Measurements from ENCODE around the gene ZG16. TPM values are rescaled to one million over a fixed set of nuclear protein-coding genes. Genes with fewer than 3 reads are reported as not detected.
"Not testable (repeated sequence)": the region's sequence is repeated elsewhere in the genome, so short reads cannot be mapped to it uniquely, and the experiment has no call there.

The ZG16 gene, protein sequence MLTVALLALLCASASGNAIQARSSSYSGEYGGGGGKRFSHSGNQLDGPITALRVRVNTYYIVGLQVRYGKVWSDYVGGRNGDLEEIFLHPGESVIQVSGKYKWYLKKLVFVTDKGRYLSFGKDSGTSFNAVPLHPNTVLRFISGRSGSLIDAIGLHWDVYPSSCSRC
- total RNA-seq, result not detected

DNA sequence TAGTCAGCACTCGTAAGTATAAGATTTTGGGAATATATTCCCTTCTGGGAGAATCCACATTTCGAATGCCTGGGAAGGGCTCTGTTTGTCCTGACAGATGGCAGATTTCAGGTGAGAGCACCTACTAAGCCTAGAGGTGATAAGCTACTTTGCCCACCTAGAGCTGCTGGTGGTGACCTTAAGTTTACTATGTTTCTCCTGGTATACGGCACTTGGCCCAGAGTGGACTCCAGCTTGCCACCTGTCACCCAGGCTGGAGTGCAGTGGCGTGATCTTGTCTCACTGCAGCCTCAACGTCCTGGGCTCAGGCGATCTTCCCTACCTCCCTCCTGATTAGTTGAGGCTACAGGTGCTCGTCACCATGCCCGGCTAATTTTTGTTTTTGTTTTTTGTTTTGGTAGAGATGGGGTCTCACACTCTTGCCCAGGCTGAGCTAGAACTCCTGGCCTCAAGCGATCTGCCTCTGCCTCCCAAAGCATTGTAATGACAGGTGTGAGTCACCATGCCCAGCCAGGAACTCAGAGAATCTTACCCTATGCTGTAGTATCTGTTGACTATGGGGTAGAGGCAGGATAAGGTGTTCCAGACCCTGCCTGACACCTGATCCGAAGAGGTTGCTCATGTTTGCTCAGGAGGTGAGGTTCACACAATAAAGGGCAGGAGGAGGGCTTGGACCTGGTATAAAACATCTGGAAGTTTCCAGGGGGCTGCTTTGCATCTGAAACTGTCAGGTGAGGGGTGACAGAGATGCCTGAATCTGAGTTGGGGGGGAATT, at the start of gene ZG16:
ZG16 (plus strand) TSS at position 681 of the 775 bp plus-strand sequence. CDS start 1,011 bp downstream, outside the sequence.
- Mint-ChIP-seq H3K36me3 (ENCODE audit: low read depth) (no peaks in the 10 kb centered on the region), H3K27ac (no peak within 1 kb of the TSS), H3K27me3 (ENCODE audit: low read depth) (no peaks in the 10 kb centered on the region), H3K4me1 (ENCODE audit: low read depth) (no peaks in the 10 kb centered on the region), H3K4me3 (no peak within 1 kb of the TSS), H3K9me3 (no peaks in the 10 kb centered on the region)
- no peak for DNase-seq
- intact Hi-C loops (cut with micrococcal nuclease), result no loop called here
- CTCF ChIA-PET, result interaction anchor here (1.1 to 1.4 kb wide), 3 partner anchors 8 to 70 kb away, joined by 3 to 4 read pairs (median 4); no protein-coding TSS in a partner anchor

DNA sequence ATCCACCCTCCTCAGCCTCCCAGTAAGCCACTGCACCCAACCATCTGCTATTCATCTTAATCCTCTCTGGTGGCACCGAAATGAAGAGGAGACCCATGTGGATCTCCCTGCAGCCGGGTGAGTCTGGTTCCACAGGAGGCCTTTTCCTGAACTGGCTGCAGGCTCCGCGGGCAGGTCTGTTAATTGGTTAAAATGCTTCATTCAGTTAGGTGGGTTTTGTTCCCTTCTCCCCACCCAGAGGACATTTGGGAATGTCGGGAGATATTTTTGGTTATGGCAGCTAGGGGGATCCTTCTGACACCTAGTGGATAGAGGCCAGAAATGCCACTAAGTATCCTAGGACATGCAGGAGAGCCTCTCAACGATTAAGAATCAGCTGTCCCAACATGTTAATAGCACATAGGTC, 48.9 kb upstream of the ZG16 start:
- Mint-ChIP-seq H3K4me3 (no peak overlapping the region), H3K4me1 (ENCODE audit: low read depth) (peaks cover 35% of the 10 kb centered on the region), H3K27me3 (ENCODE audit: low read depth) (no peaks in the 10 kb centered on the region), H3K9me3 (peaks cover 5% of the 10 kb centered on the region), H3K36me3 (ENCODE audit: low read depth) (peaks cover 5% of the 10 kb centered on the region), H3K27ac (no peak overlapping the region)
- CTCF ChIA-PET, result interaction anchor here (0.9 to 4.8 kb wide), 12 partner anchors 9 to 62 kb away, joined by 3 to 28 read pairs (median 4); partner anchors contain the start of gene KIF22
- intact Hi-C loops (cut with micrococcal nuclease), result no loop called here
- DNase-seq, result no peak

GRCh38 chr16:29730649-29731048, 47.4 kb upstream of the ZG16 start:
- H3K27ac Mint-ChIP-seq, result no peak overlapping the region
- H3K9me3 Mint-ChIP-seq, result peaks cover 5% of the 10 kb centered on the region
- CTCF ChIA-PET, result interaction anchor here (0.6 to 4.8 kb wide), 8 partner anchors 15 to 751 kb away, joined by 3 to 28 read pairs (median 4); no protein-coding TSS in a partner anchor
- peaks cover 8% of the 10 kb centered on the region for H3K36me3 Mint-ChIP-seq (ENCODE audit: low read depth)
- intact Hi-C loops (cut with micrococcal nuclease), result loop anchor here (5.0 to 10.0 kb wide), 2 partner anchors 77 to 716 kb away; partner anchors contain the start of gene MAZ
- H3K4me3 Mint-ChIP-seq, result no peak overlapping the region
- H3K27me3 Mint-ChIP-seq (ENCODE audit: low read depth), result no peaks in the 10 kb centered on the region
- peaks cover 34% of the 10 kb centered on the region for H3K4me1 Mint-ChIP-seq (ENCODE audit: low read depth)
- DNase-seq, result no peak

DNA sequence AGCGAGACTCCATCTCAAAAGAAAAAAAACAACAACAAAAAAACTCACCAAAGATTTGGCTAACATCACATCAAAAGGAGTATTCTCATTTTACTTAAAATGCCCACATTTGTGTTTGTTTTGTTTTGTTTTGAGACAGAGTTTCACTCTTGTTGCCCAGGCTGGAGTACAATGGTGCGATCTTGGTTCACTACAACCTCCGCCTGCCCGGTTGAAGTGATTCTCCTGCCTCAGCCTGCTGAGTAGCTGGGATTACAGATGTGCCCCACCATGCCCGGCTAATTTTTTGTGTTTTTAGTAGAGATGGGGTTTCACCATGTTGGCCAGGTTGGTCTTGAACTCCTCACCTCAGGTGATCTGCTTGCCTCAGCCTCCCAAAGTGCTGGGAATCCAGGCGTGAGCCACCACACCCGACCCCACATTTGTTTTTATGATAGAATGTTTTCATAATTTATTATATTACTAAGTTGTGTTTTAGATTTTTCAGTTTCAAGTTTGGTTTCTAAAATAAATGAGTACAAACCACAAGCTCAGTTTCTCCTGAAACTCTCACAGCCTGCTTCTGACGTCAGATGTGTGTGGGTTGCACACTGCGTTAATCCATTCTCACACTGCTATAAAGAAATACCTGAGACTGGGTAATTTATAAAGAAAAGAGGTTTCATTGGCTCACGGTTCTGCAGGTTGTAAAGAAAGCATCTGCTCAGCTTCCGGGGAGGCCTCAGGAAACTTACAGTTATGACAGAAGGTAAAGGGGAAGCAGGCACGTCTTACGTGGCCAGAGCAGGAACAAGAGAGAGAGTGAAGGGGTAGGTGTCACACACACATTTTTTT, 46.1 kb upstream of the ZG16 start:
- CTCF ChIA-PET, result interaction anchor here (1.3 to 4.8 kb wide), 4 partner anchors 9 to 31 kb away, joined by 3 to 28 read pairs (median 4); no protein-coding TSS in a partner anchor
- H3K4me1 Mint-ChIP-seq (ENCODE audit: low read depth), result peaks cover 46% of the 10 kb centered on the region
- not testable (repeated sequence) for H3K4me3 Mint-ChIP-seq; H3K27me3 Mint-ChIP-seq (ENCODE audit: low read depth); H3K36me3 Mint-ChIP-seq (ENCODE audit: low read depth); H3K9me3 Mint-ChIP-seq
- intact Hi-C loops (cut with micrococcal nuclease), result loop anchor here (1.0 to 10.0 kb wide), 8 partner anchors 15 to 717 kb away; partner anchors contain the start of genes KIF22, MAZ and PAGR1
- peak; percentile 97 for DNase-seq
- H3K27ac Mint-ChIP-seq, result peak overlapping the region; percentile 89

DNA sequence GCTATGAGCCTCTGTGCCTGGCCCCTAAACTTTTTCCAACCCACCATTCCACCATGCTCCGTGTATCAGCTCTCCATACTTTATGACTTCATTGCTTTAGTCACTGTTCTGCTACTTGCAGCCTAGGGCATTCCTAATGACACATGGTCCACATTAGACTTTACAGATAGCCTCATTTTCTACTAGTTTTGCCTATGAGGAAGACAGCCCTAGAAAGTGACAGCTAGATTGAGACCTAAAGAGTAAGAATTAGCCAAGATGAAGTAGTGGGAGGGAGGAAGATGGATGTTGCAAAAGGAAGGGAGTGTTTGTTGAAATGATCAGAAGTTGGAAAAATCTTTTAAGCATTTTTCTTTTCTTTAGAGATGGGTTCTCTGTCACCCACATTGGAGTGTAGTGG, 43.3 kb upstream of the ZG16 start:
- no peak overlapping the region for H3K4me3 Mint-ChIP-seq
- intact Hi-C loops (cut with micrococcal nuclease), result loop anchor here (5.0 to 10.0 kb wide), 2 partner anchors 73 to 720 kb away; partner anchors contain the start of gene MAZ
- H3K27me3 Mint-ChIP-seq (ENCODE audit: low read depth), result no peaks in the 10 kb centered on the region
- no peak overlapping the region for H3K27ac Mint-ChIP-seq
- H3K9me3 Mint-ChIP-seq, result peaks cover 5% of the 10 kb centered on the region
- peaks cover 67% of the 10 kb centered on the region for H3K4me1 Mint-ChIP-seq (ENCODE audit: low read depth)
- DNase-seq, result no peak
- peaks cover 8% of the 10 kb centered on the region for H3K36me3 Mint-ChIP-seq (ENCODE audit: low read depth)
- CTCF ChIA-PET, result interaction anchor here (1.3 to 2.0 kb wide), 3 partner anchors 14 to 50 kb away, joined by 4 to 6 read pairs (median 5); no protein-coding TSS in a partner anchor

- no peak for DNase-seq
- H3K4me3 Mint-ChIP-seq, result no peak overlapping the region
- intact Hi-C loops (cut with micrococcal nuclease), result loop anchor here (10.0 kb wide), 1 partner anchor 721 kb away; no protein-coding TSS in a partner anchor
- H3K4me1 Mint-ChIP-seq (ENCODE audit: low read depth), result peaks cover 77% of the 10 kb centered on the region
- H3K27ac Mint-ChIP-seq, result no peak overlapping the region
- CTCF ChIA-PET, result interaction anchor here (0.7 to 2.0 kb wide), 4 partner anchors 18 to 54 kb away, joined by 3 to 6 read pairs (median 3); partner anchors contain the start of gene KIF22
- peaks cover 5% of the 10 kb centered on the region for H3K9me3 Mint-ChIP-seq
- no peaks in the 10 kb centered on the region for H3K27me3 Mint-ChIP-seq (ENCODE audit: low read depth)
- H3K36me3 Mint-ChIP-seq (ENCODE audit: low read depth), result peaks cover 8% of the 10 kb centered on the region
These were observed 41.9 kb upstream of the ZG16 start for GRCh38 chr16:29736112-29736511.

DNA sequence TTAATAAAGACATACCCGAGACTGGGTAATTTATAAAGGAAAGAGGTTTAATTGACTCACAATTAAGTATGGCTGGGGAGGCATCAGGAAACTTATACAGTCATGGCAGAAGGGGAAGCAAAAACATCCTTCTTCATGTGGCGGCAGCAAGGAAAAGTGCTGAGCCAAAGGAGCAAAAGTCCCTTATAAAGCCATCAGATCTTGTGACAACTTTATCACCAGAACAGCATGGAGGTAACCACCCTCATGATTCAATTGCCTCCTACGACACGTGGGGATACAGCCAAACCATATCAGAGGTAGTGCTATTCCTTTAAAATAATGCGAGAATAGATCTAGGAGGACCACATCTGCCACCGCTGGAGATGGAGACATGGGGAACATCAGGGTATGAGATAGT, 41.3 kb upstream of the ZG16 start:
- no peak for DNase-seq
- intact Hi-C loops (cut with micrococcal nuclease), result loop anchor here (10.0 kb wide), 1 partner anchor 722 kb away; no protein-coding TSS in a partner anchor
- H3K4me1 Mint-ChIP-seq (ENCODE audit: low read depth), result peaks cover 79% of the 10 kb centered on the region
- H3K9me3 Mint-ChIP-seq, result peaks cover 5% of the 10 kb centered on the region
- H3K27me3 Mint-ChIP-seq (ENCODE audit: low read depth), result no peaks in the 10 kb centered on the region
- no peak overlapping the region for H3K4me3 Mint-ChIP-seq
- peaks cover 8% of the 10 kb centered on the region for H3K36me3 Mint-ChIP-seq (ENCODE audit: low read depth)
- CTCF ChIA-PET, result interaction anchor here (0.9 to 2.0 kb wide), 4 partner anchors 18 to 54 kb away, joined by 3 to 6 read pairs (median 4); partner anchors contain the start of gene KIF22
- no peak overlapping the region for H3K27ac Mint-ChIP-seq

- Mint-ChIP-seq H3K27me3 (ENCODE audit: low read depth) (no peaks in the 10 kb centered on the region), H3K4me1 (ENCODE audit: low read depth) (peaks cover 76% of the 10 kb centered on the region), H3K36me3 (ENCODE audit: low read depth) (peaks cover 9% of the 10 kb centered on the region), H3K27ac (no peak overlapping the region), H3K4me3 (no peak overlapping the region), H3K9me3 (peaks cover 3% of the 10 kb centered on the region)
- intact Hi-C loops (cut with micrococcal nuclease), result loop anchor here (1.0 to 10.0 kb wide), 4 partner anchors 10 to 723 kb away; partner anchors contain the start of gene KIF22
- no peak for DNase-seq
- CTCF ChIA-PET, result interaction anchor here (0.6 to 0.9 kb wide), 2 partner anchors 21 to 48 kb away, joined by 3 to 5 read pairs; no protein-coding TSS in a partner anchor
These were observed 40.3 kb upstream of the ZG16 start for GRCh38 chr16:29737713-29738112.

DNA sequence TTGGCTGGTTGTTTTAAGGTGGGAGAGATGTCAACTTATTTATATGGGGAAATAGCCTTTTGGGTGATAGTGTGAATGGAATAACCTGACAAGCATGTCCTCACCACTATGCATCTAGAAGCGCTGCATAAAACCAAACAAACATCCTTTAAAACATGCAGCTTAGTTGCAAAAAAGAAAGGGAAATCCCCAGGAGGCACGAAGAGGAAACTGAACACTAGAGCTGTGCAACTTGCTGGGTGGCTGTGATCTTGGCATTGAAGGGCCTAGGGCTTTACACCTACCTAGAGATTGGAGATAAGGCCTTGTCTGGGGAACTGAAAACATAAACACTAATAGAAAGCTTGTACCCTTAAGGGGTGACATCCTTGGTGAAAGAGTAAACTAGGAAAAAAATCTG, 39.5 kb upstream of the ZG16 start:
- peaks cover 78% of the 10 kb centered on the region for H3K4me1 Mint-ChIP-seq (ENCODE audit: low read depth)
- peak overlapping the region; percentile 76 for H3K27ac Mint-ChIP-seq
- CTCF ChIA-PET, result interaction anchor here (0.6 to 1.9 kb wide), 6 partner anchors 9 to 263 kb away, joined by 3 to 12 read pairs (median 4); no protein-coding TSS in a partner anchor
- intact Hi-C loops (cut with micrococcal nuclease), result loop anchor here (1.0 to 10.0 kb wide), 4 partner anchors 9 to 724 kb away; partner anchors contain the start of gene KIF22
- H3K4me3 Mint-ChIP-seq, result no peak overlapping the region
- H3K9me3 Mint-ChIP-seq, result no peaks in the 10 kb centered on the region
- H3K27me3 Mint-ChIP-seq (ENCODE audit: low read depth), result no peaks in the 10 kb centered on the region
- peak; percentile 68 for DNase-seq
- peaks cover 12% of the 10 kb centered on the region for H3K36me3 Mint-ChIP-seq (ENCODE audit: low read depth)

GRCh38 chr16:29739927-29740629, 38.0 kb upstream of the ZG16 start:
- not testable (repeated sequence) for H3K27me3 Mint-ChIP-seq (ENCODE audit: low read depth); H3K27ac Mint-ChIP-seq; DNase-seq; H3K4me3 Mint-ChIP-seq; H3K9me3 Mint-ChIP-seq
- H3K36me3 Mint-ChIP-seq (ENCODE audit: low read depth), result peaks cover 15% of the 10 kb centered on the region
- H3K4me1 Mint-ChIP-seq (ENCODE audit: low read depth), result peaks cover 82% of the 10 kb centered on the region
- CTCF ChIA-PET, result interaction anchor here (1.4 to 1.9 kb wide), 2 partner anchors 11 to 45 kb away, joined by 7 to 12 read pairs; no protein-coding TSS in a partner anchor
- intact Hi-C loops (cut with micrococcal nuclease), result loop anchor here (2.0 to 10.0 kb wide), 2 partner anchors 15 to 725 kb away; no protein-coding TSS in a partner anchor

- Mint-ChIP-seq H3K27ac (peak overlapping the region; percentile 14), H3K36me3 (ENCODE audit: low read depth) (peaks cover 16% of the 10 kb centered on the region), H3K4me1 (ENCODE audit: low read depth) (peaks cover 85% of the 10 kb centered on the region)
- CTCF ChIA-PET, result interaction anchor here (1.3 kb wide), 1 partner anchor 44 kb away, joined by 3 read pairs; no protein-coding TSS in a partner anchor
- intact Hi-C loops (cut with micrococcal nuclease); H3K27me3 Mint-ChIP-seq (ENCODE audit: low read depth); H3K4me3 Mint-ChIP-seq; DNase-seq; H3K9me3 Mint-ChIP-seq: not testable (repeated sequence)
These were observed 37.4 kb upstream of the ZG16 start for GRCh38 chr16:29740630-29741015.
